ENCODE measurements around the gene SNRNP35. TPM values are rescaled to one million over a fixed set of nuclear protein-coding genes. Genes with fewer than 3 reads are reported as not detected.

SNRNP35 gene
- total RNA-seq, 1 experiment from 2014 or later = 33.8 TPM

Small RNA genes within 50 kb of the gene (small RNA-seq; reads per million reads assigned to genes)
- 0 reads per million in 2 experiments for gene AC145423.2

Other genes starting within 250 kb of the SNRNP35 start
- 82.9 and 90.6 TPM in 2 replicates for gene MPHOSPH9, start 225.0 kb upstream of the SNRNP35 start, total RNA-seq (2014; rRNA removed; shearing (Covaris generic))
- gene MTRFR, start 224.7 kb upstream of the SNRNP35 start, total RNA-seq (2014; rRNA removed; shearing (Covaris generic)) = 14.3 and 18.8 TPM in 2 replicates
- gene CDK2AP1, start 186.3 kb upstream of the SNRNP35 start, total RNA-seq (2014; rRNA removed; shearing (Covaris generic)) = 114 and 122 TPM in 2 replicates
- gene SBNO1, start 93.3 kb upstream of the SNRNP35 start, total RNA-seq (2014; rRNA removed; shearing (Covaris generic)) = 30.7 and 37.4 TPM in 2 replicates
- 91.0 and 95.4 TPM in 2 replicates for gene KMT5A, start 74.0 kb upstream of the SNRNP35 start, total RNA-seq (2014; rRNA removed; shearing (Covaris generic))
- gene RILPL2, start 21.5 kb upstream of the SNRNP35 start, total RNA-seq (2014; rRNA removed; shearing (Covaris generic)) = 2.3 and 2.5 TPM in 2 replicates
- 12.4 and 12.5 TPM in 2 replicates for gene RILPL1, start 75.6 kb downstream of the SNRNP35 start, total RNA-seq (2014; rRNA removed; shearing (Covaris generic))
- 341 and 369 TPM in 2 replicates for gene TMED2, start 126.4 kb downstream of the SNRNP35 start, total RNA-seq (2014; rRNA removed; shearing (Covaris generic))
- 48.1 and 49.1 TPM in 2 replicates for gene DDX55, start 144.0 kb downstream of the SNRNP35 start, total RNA-seq (2014; rRNA removed; shearing (Covaris generic))
- 36.4 and 42.8 TPM in 2 replicates for gene EIF2B1, start 175.5 kb downstream of the SNRNP35 start, total RNA-seq (2014; rRNA removed; shearing (Covaris generic))
- 81.4 and 96.5 TPM in 2 replicates for gene GTF2H3, start 175.7 kb downstream of the SNRNP35 start, total RNA-seq (2014; rRNA removed; shearing (Covaris generic))
- gene TCTN2, start 213.0 kb downstream of the SNRNP35 start, total RNA-seq (2014; rRNA removed; shearing (Covaris generic)) = 11.6 and 12.7 TPM in 2 replicates